IMR-90 (cell line): Measurements from ENCODE around the gene POLD1. TPM values are rescaled to one million over a fixed set of nuclear protein-coding genes. Genes with fewer than 3 reads are reported as not detected.

Experiments
- ATAC-seq: fragments of 200-7000 bp; cut with Tn5 transposase; 2 replicates; pipeline ENCODE4 v1.9.1; 2020; ENCODE audit warnings: low read depth, mild to moderate bottlenecking, moderate library complexity
- BruUV-seq: library from RNA; stranded (reverse); fragments of 400-500 nt; replicated peaks from 2 replicates; lab custom pipeline; 2021; lab: Mats Ljungman, UMichigan
- CTCF ChIA-PET: fragments of 300-600 bp; formaldehyde crosslinking; extraction: SDS; loops from one replicate; lab custom pipeline; 2021; ENCODE audit warnings: antibody characterized with exemption; lab: Yijun Ruan, JAX
- POLR2A ChIA-PET: fragments of 300-600 bp; sonication (Branson Sonifier 250); formaldehyde crosslinking; loops from one replicate; lab custom pipeline; 2022; ENCODE audit warnings: antibody characterized with exemption; ENCODE audit not compliant: unreplicated experiment; lab: Charles Lee
- DNase-seq: peaks from one replicate; pipeline ENCODE4 v3.0.0; 2013
- H2AFZ ChIP-seq: replicated peaks from 2 replicates; pipeline ENCODE3; 2013; ENCODE audit warnings: low read length, mild to moderate bottlenecking; ENCODE audit not compliant: poor library complexity
- H2AK5ac ChIP-seq: 2 replicates; pipeline ENCODE4 v1.6.1; 2013; ENCODE audit warnings: low read depth, low read length, inconsistent platforms
- H2AK9ac ChIP-seq: replicated peaks from 2 replicates; pipeline ENCODE3; 2013; ENCODE audit warnings: mild to moderate bottlenecking, low read depth, low read length, moderate library complexity; ENCODE audit not compliant: poor library complexity
- H2BK120ac ChIP-seq: 2 replicates; pipeline ENCODE4 v1.6.1; 2013; ENCODE audit warnings: low read depth, low read length, inconsistent platforms
- H2BK15ac ChIP-seq: 3 replicates; pipeline ENCODE4 v1.6.1; 2013; ENCODE audit warnings: low read depth, low read length, inconsistent platforms
- H2BK20ac ChIP-seq: 2 replicates; pipeline ENCODE4 v1.6.1; 2013; ENCODE audit warnings: low read depth, mild to moderate bottlenecking, inconsistent platforms, low read length, moderate library complexity
- H2BK5ac ChIP-seq: 2 replicates; pipeline ENCODE4 v1.6.1; 2013; ENCODE audit warnings: mild to moderate bottlenecking, low read depth, low read length, inconsistent platforms; ENCODE audit not compliant: poor library complexity, severe bottlenecking
- H3K14ac ChIP-seq: replicated peaks from 2 replicates; pipeline ENCODE4 v1.6.1; 2013; ENCODE audit warnings: low read depth, low read length, inconsistent platforms
- H3K18ac ChIP-seq: 2 replicates; pipeline ENCODE4 v1.6.1; 2013; ENCODE audit warnings: low read depth, low read length, control low read depth
- H3K23ac ChIP-seq: 2 replicates; pipeline ENCODE4 v1.6.1; 2013; ENCODE audit warnings: low read depth, low read length, inconsistent platforms
- H3K27ac ChIP-seq: 2 replicates; pipeline ENCODE4 v1.5.1; 2013; ENCODE audit warnings: mild to moderate bottlenecking, control low read depth, low read length; ENCODE audit not compliant: insufficient read depth
- H3K27me3 ChIP-seq: 2 replicates; pipeline ENCODE4 v1.6.1; 2013; ENCODE audit warnings: low read length; ENCODE audit not compliant: control insufficient read depth, insufficient read depth
- H3K36me3 ChIP-seq: 2 replicates; pipeline ENCODE4 v1.6.1; 2013; ENCODE audit warnings: low read length, mixed read lengths; ENCODE audit not compliant: control insufficient read depth, insufficient read depth
- H3K4ac ChIP-seq: 2 replicates; pipeline ENCODE4 v1.6.1; 2013; ENCODE audit warnings: low read depth, low read length, inconsistent platforms
- H3K4me1 ChIP-seq: 2 replicates; pipeline ENCODE4 v1.6.1; 2013; ENCODE audit warnings: low read length, mixed read lengths; ENCODE audit not compliant: control insufficient read depth, insufficient read depth
- H3K4me2 ChIP-seq: 2 replicates; pipeline ENCODE4 v1.6.1; 2013; ENCODE audit warnings: low read depth, mild to moderate bottlenecking, control low read depth, low read length, moderate library complexity
- H3K4me3 ChIP-seq: 2 replicates; pipeline ENCODE4 v1.5.1; 2013; ENCODE audit warnings: low read depth, mild to moderate bottlenecking, control low read depth, low read length, moderate library complexity; ENCODE audit not compliant: insufficient read depth
- H3K56ac ChIP-seq: 2 replicates; pipeline ENCODE4 v1.6.1; 2013; ENCODE audit warnings: low read length, inconsistent platforms; ENCODE audit not compliant: insufficient read depth; ENCODE audit errors: extremely low read depth
- H3K79me1 ChIP-seq, 2 experiments: 2 replicates each; pipeline ENCODE4 v1.6.1; 2013; ENCODE audit warnings: low read length in 2 of 2, inconsistent platforms in 1 of 2, low read depth in 1 of 2
- H3K9ac ChIP-seq: 2 replicates; pipeline ENCODE4 v1.6.1; 2013; ENCODE audit warnings: low read depth, low read length, control low read depth
- H3K9me1 ChIP-seq: 2 replicates; pipeline ENCODE4 v1.6.1; 2013; ENCODE audit warnings: low read length, inconsistent platforms; ENCODE audit not compliant: insufficient read depth
- H3K9me3 ChIP-seq: 2 replicates; pipeline ENCODE4 v1.6.1; 2013; ENCODE audit warnings: low read length; ENCODE audit not compliant: control insufficient read depth, insufficient read depth
- H4K20me1 ChIP-seq: 2 replicates; pipeline ENCODE4 v1.6.1; 2013; ENCODE audit warnings: low read length, inconsistent platforms; ENCODE audit not compliant: insufficient read depth
- H4K5ac ChIP-seq: 2 replicates; pipeline ENCODE4 v1.6.1; 2013; ENCODE audit warnings: mild to moderate bottlenecking, low read depth, low read length, control low read depth
- H4K8ac ChIP-seq, 2 experiments: 2 replicates each; pipeline ENCODE4 v1.6.1; 2013; ENCODE audit warnings: low read depth in 2 of 2, low read length in 2 of 2, control low read depth in 1 of 2, inconsistent platforms in 1 of 2
- H4K91ac ChIP-seq: 2 replicates; pipeline ENCODE4 v1.6.1; 2013; ENCODE audit warnings: low read depth, low read length, inconsistent platforms; ENCODE audit not compliant: insufficient read depth
- BHLHE40 ChIP-seq: fragments of 150-350 bp; IDR thresholded peaks from 2 replicates; pipeline ENCODE4 v1.6.1; 2016; ENCODE audit warnings: mild to moderate bottlenecking, low read depth, low read length
- FOS ChIP-seq: fragments of 150-350 bp; IDR thresholded peaks from 2 replicates; pipeline ENCODE4 v1.6.1; 2016; ENCODE audit warnings: low read depth, low read length
- MAFK ChIP-seq: IDR thresholded peaks from 2 replicates; pipeline ENCODE4 v1.6.1; 2012; ENCODE audit warnings: low read depth, low read length, improper control_type of control experiment
- MAZ ChIP-seq: IDR thresholded peaks from 2 replicates; pipeline ENCODE4 v1.6.1; 2012; ENCODE audit warnings: low read depth, mild to moderate bottlenecking, low read length, improper control_type of control experiment, moderate library complexity, borderline replicate concordance
- NFE2L2 ChIP-seq: fragments of 150-350 bp; IDR thresholded peaks from 2 replicates; pipeline ENCODE4 v1.6.1; 2016; ENCODE audit warnings: low read depth, mild to moderate bottlenecking, low read length
- RAD21 ChIP-seq: IDR thresholded peaks from 2 replicates; pipeline ENCODE4 v1.6.1; 2012; ENCODE audit warnings: low read length, improper control_type of control experiment
- RFX5 ChIP-seq: IDR thresholded peaks from 2 replicates; pipeline ENCODE4 v1.8.0; 2012; ENCODE audit warnings: low read depth, mild to moderate bottlenecking, low read length, moderate library complexity
- SMC3 ChIP-seq: fragments of 150-350 bp; IDR thresholded peaks from 2 replicates; pipeline ENCODE4 v1.6.1; 2016; ENCODE audit warnings: low read depth, mild to moderate bottlenecking, antibody characterized with exemption, low read length, moderate library complexity
- WGBS, 2 experiments: methylation state at CpG; one replicate each; pipeline versions ENCODE4 v1.1.5 to v1.1.7; 2013; ENCODE audit warnings: missing lambda C conversion rate in 2 of 2; ENCODE audit not compliant: insufficient read length in 1 of 2; ENCODE audit errors: extremely low coverage in 2 of 2; 5-methylcytosine and 5-hydroxymethylcytosine counted together
- dilution Hi-C: fragments of 300-500 bp; cut with HindIII; formaldehyde crosslinking; loops from one replicate; pipeline ENCODE4 v1.14.3; 2018; ENCODE audit warnings: low sequenced_read_pairs; ENCODE audit not compliant: unreplicated experiment
- in situ Hi-C: fragments of 300-500 bp; cut with MboI; formaldehyde crosslinking; loops from 3 replicates; pipeline ENCODE4 v1.14.3; 2019; ENCODE audit warnings: low sequenced_read_pairs, inconsistent platforms, mixed read lengths
- intact Hi-C: fragments of 100-400 bp; cut with micrococcal nuclease; formaldehyde crosslinking; loops from 2 replicates; pipeline ENCODE4 v1.10.0; 2022
- polyA plus RNA-seq, 3 experiments: library from polyadenylated mRNA; depleted of rRNA; stranded (reverse); fragments of >200 nt; gene quantifications; 2 replicates each; pipeline ENCODE4 v1.2.3, GENCODE V29; 2012; ENCODE audit warnings: low replicate concordance in 1 of 3
- total RNA-seq: library from RNA; depleted of rRNA; stranded (reverse); fragments of >200 nt; gene quantifications from 2 replicates; pipeline ENCODE4 v1.2.3, GENCODE V29; 2012
- TF ChIP-seq, protein P1 (sequence below): conservative IDR thresholded peaks from 2 replicates; pipeline ENCODE4 v1.5.1; 2012; ENCODE audit warnings: mild to moderate bottlenecking, low read depth, low read length, improper control_type of control experiment
- TF ChIP-seq, protein P2 (sequence below): fragments of 150-350 bp; IDR thresholded peaks from 2 replicates; pipeline ENCODE4 v1.6.1; 2017; ENCODE audit warnings: mild to moderate bottlenecking, antibody characterized with exemption, low read length, low read depth
- TF ChIP-seq, protein P3 (sequence below): fragments of 150-350 bp; IDR thresholded peaks from 2 replicates; pipeline ENCODE4 v1.6.1; 2016; ENCODE audit warnings: low read depth, mild to moderate bottlenecking, low read length, moderate library complexity, borderline replicate concordance

The POLD1 gene
- total and polyA plus RNA-seq, 2 of the 4 experiments (the other 2 are of a cell fraction) = 13.8 to 28.9 TPM

DNA sequence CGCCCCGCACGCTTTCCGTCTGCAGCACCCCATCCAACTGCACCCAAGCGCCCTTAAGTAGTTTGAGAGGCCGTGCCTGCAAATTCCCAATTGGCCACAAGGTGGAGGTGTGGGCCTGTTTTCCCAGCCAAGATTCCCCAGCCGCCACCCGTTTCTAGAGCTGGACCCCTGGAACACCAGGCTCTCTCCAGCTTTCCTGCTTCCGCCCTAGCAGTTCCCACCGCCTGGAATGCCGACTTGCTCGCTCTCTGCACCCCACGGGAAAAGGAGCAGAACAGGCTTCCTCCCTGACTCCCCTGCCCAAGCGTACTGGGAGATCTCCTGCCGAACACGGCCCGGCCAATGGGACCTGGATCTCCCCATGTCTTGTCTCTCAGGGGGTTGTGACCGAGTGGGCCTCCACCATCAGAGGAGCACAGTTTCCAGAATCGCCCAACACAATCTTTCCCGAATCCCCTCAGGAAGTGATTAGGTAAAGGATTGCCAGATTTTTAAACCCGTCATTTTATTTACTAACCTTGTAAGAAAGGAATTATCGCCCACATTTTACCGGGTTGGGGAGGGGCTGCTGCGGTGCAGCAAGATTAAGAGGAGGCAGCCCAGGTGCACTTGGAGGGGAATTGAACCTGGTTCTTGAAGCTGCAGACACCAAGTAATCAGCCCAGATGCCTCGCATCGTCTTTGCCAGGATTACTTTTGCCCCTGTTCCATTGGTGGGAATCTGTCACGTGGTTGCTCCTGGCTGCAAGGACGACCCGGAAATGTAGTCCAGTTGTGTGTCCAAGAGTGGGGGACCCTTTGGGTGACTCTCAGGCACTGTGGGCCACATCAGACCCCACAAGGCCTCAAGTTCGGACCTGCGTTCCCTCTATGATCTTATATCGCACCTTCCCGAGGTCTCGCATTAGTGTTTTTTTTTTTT is 15.2 kb upstream of the POLD1 start:
- Histone ChIP-seq H4K8ac (peak overlapping the region; percentile 89 to 99), H3K4me2 (peak overlapping the region; percentile 84), H3K9me1 (no peaks in the 10 kb centered on the region), H3K27me3 (no peaks in the 10 kb centered on the region), H2AFZ (peak overlapping the region; percentile 100), H3K14ac (peak overlapping the region; percentile 88), H3K18ac (peak overlapping the region; percentile 65), H2BK15ac (no peak overlapping the region; the same call in 2 of the 3 replicates), H3K4me1 (no peaks in the 10 kb centered on the region), H2BK5ac (peak overlapping the region; percentile 69), H3K56ac (peak overlapping the region; percentile 73), H3K4ac (peak overlapping the region; percentile 92), H4K5ac (peak overlapping the region; percentile 93), H3K9me3 (no peaks in the 10 kb centered on the region), H4K91ac (peak overlapping the region; percentile 90), H2BK20ac (no peak overlapping the region), H2AK5ac (0 out of 2 replicates have a peak overlapping the region, but pooled peaks have one; percentile 12), H4K20me1 (no peaks in the 10 kb centered on the region), H3K4me3 (peak overlapping the region; percentile 63), H3K79me1 (no peaks in the 10 kb centered on the region), H3K27ac (peak overlapping the region; percentile 78), H3K9ac (peak overlapping the region; percentile 86), H3K23ac (0 out of 2 replicates have a peak overlapping the region, but pooled peaks have one; percentile 36), H2AK9ac (peak overlapping the region; percentile 59), H2BK120ac (peak overlapping the region; percentile 35; the same call in 1 of the 2 replicates), H3K36me3 (no peaks in the 10 kb centered on the region)
- TF ChIP-seq SMC3 = peak; percentile 77
- TF ChIP-seq, protein P1, sequence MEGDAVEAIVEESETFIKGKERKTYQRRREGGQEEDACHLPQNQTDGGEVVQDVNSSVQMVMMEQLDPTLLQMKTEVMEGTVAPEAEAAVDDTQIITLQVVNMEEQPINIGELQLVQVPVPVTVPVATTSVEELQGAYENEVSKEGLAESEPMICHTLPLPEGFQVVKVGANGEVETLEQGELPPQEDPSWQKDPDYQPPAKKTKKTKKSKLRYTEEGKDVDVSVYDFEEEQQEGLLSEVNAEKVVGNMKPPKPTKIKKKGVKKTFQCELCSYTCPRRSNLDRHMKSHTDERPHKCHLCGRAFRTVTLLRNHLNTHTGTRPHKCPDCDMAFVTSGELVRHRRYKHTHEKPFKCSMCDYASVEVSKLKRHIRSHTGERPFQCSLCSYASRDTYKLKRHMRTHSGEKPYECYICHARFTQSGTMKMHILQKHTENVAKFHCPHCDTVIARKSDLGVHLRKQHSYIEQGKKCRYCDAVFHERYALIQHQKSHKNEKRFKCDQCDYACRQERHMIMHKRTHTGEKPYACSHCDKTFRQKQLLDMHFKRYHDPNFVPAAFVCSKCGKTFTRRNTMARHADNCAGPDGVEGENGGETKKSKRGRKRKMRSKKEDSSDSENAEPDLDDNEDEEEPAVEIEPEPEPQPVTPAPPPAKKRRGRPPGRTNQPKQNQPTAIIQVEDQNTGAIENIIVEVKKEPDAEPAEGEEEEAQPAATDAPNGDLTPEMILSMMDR = peak; percentile 84
- no peak for TF ChIP-seq BHLHE40
- TF ChIP-seq MAFK = no peak
- TF ChIP-seq MAZ = no peak
- no peak for TF ChIP-seq FOS
- TF ChIP-seq, protein P2, sequence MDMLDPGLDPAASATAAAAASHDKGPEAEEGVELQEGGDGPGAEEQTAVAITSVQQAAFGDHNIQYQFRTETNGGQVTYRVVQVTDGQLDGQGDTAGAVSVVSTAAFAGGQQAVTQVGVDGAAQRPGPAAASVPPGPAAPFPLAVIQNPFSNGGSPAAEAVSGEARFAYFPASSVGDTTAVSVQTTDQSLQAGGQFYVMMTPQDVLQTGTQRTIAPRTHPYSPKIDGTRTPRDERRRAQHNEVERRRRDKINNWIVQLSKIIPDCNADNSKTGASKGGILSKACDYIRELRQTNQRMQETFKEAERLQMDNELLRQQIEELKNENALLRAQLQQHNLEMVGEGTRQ = peak; percentile 91
- no peak for TF ChIP-seq NFE2L2
- TF ChIP-seq RAD21 = peak; percentile 85
- no peak for TF ChIP-seq RFX5
- TF ChIP-seq, protein P3, sequence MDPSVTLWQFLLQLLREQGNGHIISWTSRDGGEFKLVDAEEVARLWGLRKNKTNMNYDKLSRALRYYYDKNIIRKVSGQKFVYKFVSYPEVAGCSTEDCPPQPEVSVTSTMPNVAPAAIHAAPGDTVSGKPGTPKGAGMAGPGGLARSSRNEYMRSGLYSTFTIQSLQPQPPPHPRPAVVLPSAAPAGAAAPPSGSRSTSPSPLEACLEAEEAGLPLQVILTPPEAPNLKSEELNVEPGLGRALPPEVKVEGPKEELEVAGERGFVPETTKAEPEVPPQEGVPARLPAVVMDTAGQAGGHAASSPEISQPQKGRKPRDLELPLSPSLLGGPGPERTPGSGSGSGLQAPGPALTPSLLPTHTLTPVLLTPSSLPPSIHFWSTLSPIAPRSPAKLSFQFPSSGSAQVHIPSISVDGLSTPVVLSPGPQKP = no peak
- dilution Hi-C loops = no loop called here
- no TSS peak for BruUV-seq
- ChIA-PET POLR2A (no interaction called here), CTCF (interaction anchor here (0.6 to 2.3 kb wide), 8 partner anchors 12 to 553 kb away, joined by 3 to 8 read pairs (median 3); no protein-coding TSS in a partner anchor)
- DNase-seq = peak; percentile 83
- 0% methylated on average over 8 of the region's 34 CpGs; no CpG with 5 or more reads in 1 of the 2 experiments for WGBS, 2 experiments
- peak; percentile 95 for ATAC-seq
- intact Hi-C loops = loop anchor here (1.0 to 5.0 kb wide), 5 partner anchors 45 to 414 kb away; partner anchors contain the start of genes EMC10 and GARIN5A
- in situ Hi-C loops = loop anchor here (5.0 to 10.0 kb wide), 3 partner anchors 93 to 556 kb away; no protein-coding TSS in a partner anchor
